ENCODE measurements around the gene NFIX. TPM values are rescaled to one million over a fixed set of nuclear protein-coding genes. Genes with fewer than 3 reads are reported as not detected.

NFIX gene
- total and polyA plus RNA-seq, 2 donors (not counting 1 experiment from before 2014, with no cell fraction given) = 0.69 to 5.6 TPM

DNA sequence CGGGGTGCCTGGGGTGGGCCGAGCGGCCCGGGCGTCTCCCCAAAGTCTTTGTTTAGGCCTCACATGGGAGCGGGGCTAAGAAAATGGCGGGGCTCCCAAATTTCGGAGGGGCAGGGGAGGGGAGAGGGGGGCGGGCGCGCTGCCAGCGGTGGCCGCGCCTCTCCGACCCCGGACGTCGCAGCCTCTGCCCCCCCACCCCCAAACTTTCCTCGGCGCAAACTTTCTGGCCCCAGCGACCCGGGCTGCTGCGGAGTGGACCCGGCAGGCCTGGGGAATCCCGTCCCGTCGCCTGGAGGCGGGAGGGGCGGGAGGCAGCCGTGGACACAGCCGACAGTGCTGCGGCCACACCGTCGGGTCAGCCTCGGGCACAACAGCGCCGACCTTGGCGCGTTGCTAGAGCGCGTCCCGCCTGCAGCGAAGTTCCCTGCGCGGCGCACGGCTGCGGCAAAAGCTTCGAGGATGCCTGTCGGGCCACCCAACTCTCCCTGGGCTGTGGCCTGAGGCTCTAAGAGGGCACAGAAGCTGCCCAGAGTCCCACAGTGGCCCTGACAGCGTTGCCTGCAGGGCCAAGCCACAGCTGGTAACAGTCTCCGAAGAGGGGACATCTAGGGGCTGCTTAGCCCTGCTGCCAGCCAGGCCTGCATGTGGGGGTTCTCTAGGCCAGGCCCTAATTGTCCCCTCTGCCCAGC, 1.3 kb downstream of the NFIX start:
- DNase-seq = no peak
- peaks cover 0 to 24% (median 4%) of the 10 kb centered on the region in 4 experiments for H3K27me3 ChIP-seq (replicated peaks in 1 of 4; ENCODE audit: control extremely low read depth in 1 of 4, control insufficient read depth in 3 of 4, insufficient read depth in 4 of 4, low read length in 3 of 4)
- no peak for ATAC-seq (ENCODE audit: low read depth)
- H3K36me3 ChIP-seq (replicated peaks in 1 of 2; ENCODE audit: control extremely low read depth in 1 of 2, control insufficient read depth in 1 of 2, extremely low read depth in 1 of 2, insufficient read depth in 2 of 2, low read length in 1 of 2) = no peaks in the 10 kb centered on the region
- no peak overlapping the region for H3K27ac ChIP-seq (ENCODE audit: low read length in 2 of 2)
- Mint-ChIP-seq H3K9me3 (ENCODE audit: insufficient read depth) (no peaks in the 10 kb centered on the region), H3K4me1 (peaks cover 17% of the 10 kb centered on the region), H3K27ac (no peak overlapping the region), H3K4me3 (peak overlapping the region; percentile 75), H3K27me3 (peaks cover 28% of the 10 kb centered on the region)
- peak overlapping the region; percentile 60 for H2AFZ ChIP-seq (ENCODE audit: insufficient read depth, low read depth, low read length, poor library complexity, severe bottlenecking)
- H4K20me1 ChIP-seq (ENCODE audit: control insufficient read depth, insufficient read depth, low read length, poor library complexity, severe bottlenecking) = no peaks in the 10 kb centered on the region
- H3K9ac ChIP-seq (ENCODE audit: low read length) = peak overlapping the region; percentile 53
- no peaks in the 10 kb centered on the region for H3K79me2 ChIP-seq (ENCODE audit: control insufficient read depth, insufficient read depth, low read length)
- H3K4me2 ChIP-seq (replicated peaks; ENCODE audit: low read depth, low read length, poor library complexity, severe bottlenecking) = peak overlapping the region; percentile 81
- peaks cover 0 to 2% (median 0%) of the 10 kb centered on the region in 3 donors for H3K9me3 ChIP-seq (ENCODE audit: control extremely low read depth in 1 of 3, control insufficient read depth in 2 of 3, insufficient read depth in 1 of 3, low read length in 2 of 3)
- peaks cover 10 to 11% of the 10 kb centered on the region in 2 donors for H3K4me1 ChIP-seq (ENCODE audit: control insufficient read depth in 2 of 2, insufficient read depth in 2 of 2, low read length in 2 of 2)
- TF ChIP-seq, protein P1, sequence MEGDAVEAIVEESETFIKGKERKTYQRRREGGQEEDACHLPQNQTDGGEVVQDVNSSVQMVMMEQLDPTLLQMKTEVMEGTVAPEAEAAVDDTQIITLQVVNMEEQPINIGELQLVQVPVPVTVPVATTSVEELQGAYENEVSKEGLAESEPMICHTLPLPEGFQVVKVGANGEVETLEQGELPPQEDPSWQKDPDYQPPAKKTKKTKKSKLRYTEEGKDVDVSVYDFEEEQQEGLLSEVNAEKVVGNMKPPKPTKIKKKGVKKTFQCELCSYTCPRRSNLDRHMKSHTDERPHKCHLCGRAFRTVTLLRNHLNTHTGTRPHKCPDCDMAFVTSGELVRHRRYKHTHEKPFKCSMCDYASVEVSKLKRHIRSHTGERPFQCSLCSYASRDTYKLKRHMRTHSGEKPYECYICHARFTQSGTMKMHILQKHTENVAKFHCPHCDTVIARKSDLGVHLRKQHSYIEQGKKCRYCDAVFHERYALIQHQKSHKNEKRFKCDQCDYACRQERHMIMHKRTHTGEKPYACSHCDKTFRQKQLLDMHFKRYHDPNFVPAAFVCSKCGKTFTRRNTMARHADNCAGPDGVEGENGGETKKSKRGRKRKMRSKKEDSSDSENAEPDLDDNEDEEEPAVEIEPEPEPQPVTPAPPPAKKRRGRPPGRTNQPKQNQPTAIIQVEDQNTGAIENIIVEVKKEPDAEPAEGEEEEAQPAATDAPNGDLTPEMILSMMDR (IDR thresholded peaks at IDR 0.05) = no peak
- TF ChIP-seq EZH2 (IDR thresholded peaks at IDR 0.05; ENCODE audit: borderline replicate concordance, insufficient read depth, low read depth, low read length, poor library complexity, severe bottlenecking) = no peak
- 51% methylated on average over 47 of the region's 52 CpGs for WGBS (ENCODE audit: insufficient coverage)
- ChIA-PET POLR2A (no interaction called here), CTCF (interaction anchor here (1.5 kb wide), 1 partner anchor 65 kb away, joined by 3 read pairs; no protein-coding TSS in a partner anchor)
- intact Hi-C loops (cut with micrococcal nuclease) = no loop called here
- H3K4me3 ChIP-seq (ENCODE audit: control extremely low read depth in 1 of 5, extremely low read depth in 1 of 5, insufficient read depth in 1 of 5, low read depth in 2 of 5, low read length in 4 of 5) = peak overlapping the region in 3 of 5 experiments; percentile 27 to 54 (median 46)
